PC-3 (cell line): Measurements from ENCODE around the gene IL7R. TPM values are rescaled to one million over a fixed set of nuclear protein-coding genes. Genes with fewer than 3 reads are reported as not detected.
A peak's percentile ranks its signal among the peaks of the same experiment; 100 is the strongest.

Source experiments
- ATAC-seq: fragments of 200-7000 bp; cut with Tn5 transposase; 2 replicates; pipeline ENCODE4 v1.9.1; 2020; ENCODE audit warnings: mild to moderate bottlenecking, moderate library complexity
- BruUV-seq: library from RNA; stranded (reverse); fragments of 400-500 nt; replicated peaks from 2 replicates; lab custom pipeline; 2021; lab: Mats Ljungman, UMichigan
- CTCF ChIA-PET: fragments of 300-600 bp; sonication (Branson Sonifier 250); formaldehyde crosslinking; loops from one replicate; lab custom pipeline; 2022; ENCODE audit warnings: antibody characterized with exemption; lab: Charles Lee
- POLR2A ChIA-PET: fragments of 300-600 bp; sonication (Branson Sonifier 250); formaldehyde crosslinking; loops from one replicate; lab custom pipeline; 2022; ENCODE audit warnings: antibody characterized with exemption; ENCODE audit not compliant: unreplicated experiment; lab: Charles Lee
- DNase-seq: peaks from one replicate; pipeline ENCODE4 v3.0.0-alpha.2; 2015
- H2AFZ ChIP-seq: fragments of 300-600 bp; sonication (generic); 2 replicates; pipeline ENCODE4 v1.6.0; 2016; ENCODE audit warnings: antibody characterized with exemption, low read length
- H3F3A ChIP-seq: fragments of 300-600 bp; sonication (generic); one replicate; pipeline ENCODE4 v1.6.0; 2017; ENCODE audit warnings: antibody characterized with exemption, low read length, control low read depth, mild to moderate bottlenecking; ENCODE audit not compliant: unreplicated experiment
- H3K27ac ChIP-seq: fragments of 300-600 bp; sonication (generic); 2 replicates; pipeline ENCODE4 v1.5.1; 2016; ENCODE audit warnings: mild to moderate bottlenecking, low read length
- H3K27me3 ChIP-seq: fragments of 300-600 bp; sonication (generic); 2 replicates; pipeline ENCODE4 v1.6.1; 2016; ENCODE audit warnings: low read length, mixed read lengths
- H3K36me3 ChIP-seq: fragments of 300-600 bp; sonication (generic); 2 replicates; pipeline ENCODE4 v1.6.1; 2016; ENCODE audit warnings: low read depth, mixed run types, low read length, mixed read lengths
- H3K4me1 ChIP-seq: fragments of 300-600 bp; sonication (generic); 2 replicates; pipeline ENCODE4 v1.5.1; 2016; ENCODE audit warnings: low read length; ENCODE audit not compliant: insufficient read depth
- H3K4me2 ChIP-seq: fragments of 300-600 bp; sonication (generic); 2 replicates; pipeline ENCODE4 v1.6.0; 2016; ENCODE audit warnings: low read length
- H3K4me3 ChIP-seq: fragments of 300-600 bp; sonication (generic); 2 replicates; pipeline ENCODE4 v1.5.1; 2016; ENCODE audit warnings: mild to moderate bottlenecking, low read length, mixed read lengths
- H3K79me2 ChIP-seq: fragments of 300-600 bp; sonication (generic); 2 replicates; pipeline ENCODE4 v1.6.1; 2017; ENCODE audit warnings: low read length, mixed read lengths
- H3K9ac ChIP-seq: fragments of 300-600 bp; sonication (generic); 2 replicates; pipeline ENCODE4 v1.6.0; 2016; ENCODE audit warnings: mild to moderate bottlenecking, low read length
- H3K9me2 ChIP-seq: fragments of 300-600 bp; sonication (generic); replicated peaks from 2 replicates; pipeline ENCODE4 v1.6.1; 2016; ENCODE audit warnings: mixed run types, low read length, mixed read lengths
- H3K9me3 ChIP-seq: fragments of 300-600 bp; sonication (generic); 2 replicates; pipeline ENCODE4 v1.6.1; 2016; ENCODE audit warnings: low read length, mixed read lengths
- H4K20me1 ChIP-seq: fragments of 300-600 bp; sonication (generic); 2 replicates; pipeline ENCODE4 v1.6.1; 2016; ENCODE audit warnings: low read length, mixed read lengths
- CTCF ChIP-seq: fragments of 300-600 bp; sonication (generic); conservative IDR thresholded peaks from 2 replicates; pipeline ENCODE4 v1.5.1; 2017; ENCODE audit warnings: antibody characterized with exemption, low read depth, mild to moderate bottlenecking, low read length
- EZH2 ChIP-seq: fragments of 300-600 bp; sonication (generic); IDR thresholded peaks from one replicate; pipeline ENCODE4 v1.6.1; 2017; ENCODE audit warnings: antibody characterized with exemption, mild to moderate bottlenecking, low read length; ENCODE audit not compliant: unreplicated experiment
- EZH2phosphoT487 ChIP-seq: fragments of 300-600 bp; sonication (generic); IDR thresholded peaks from 2 replicates; pipeline ENCODE4 v1.6.1; 2018; ENCODE audit warnings: mild to moderate bottlenecking, antibody characterized with exemption, low read length, borderline replicate concordance
- intact Hi-C: fragments of 100-400 bp; cut with micrococcal nuclease; formaldehyde crosslinking; loops from 2 replicates; pipeline ENCODE4 v1.9.0; 2023
- total RNA-seq: library from RNA; depleted of rRNA; stranded (reverse); fragments of >200 nt; gene quantifications from 2 replicates; pipeline ENCODE4 v1.2.3, GENCODE V29; 2014

IL7R gene
- total RNA-seq, 1 experiment from 2014 or later = 7.4 TPM

- ATAC-seq (no peak), DNase-seq (peak; percentile 55)
- BruUV-seq = no TSS peak
- peak overlapping the region; percentile 36; the same call in 1 of the 2 replicates for H3K4me3 ChIP-seq
- POLR2A ChIA-PET = interaction anchor here (0.6 to 0.7 kb wide), 3 partner anchors 11 to 332 kb away, joined by 3 to 7 read pairs (median 4); no protein-coding TSS in a partner anchor
- H3K27ac ChIP-seq = peak overlapping the region; percentile 91
- H3K36me3 ChIP-seq = 0 out of 2 replicates have a peak, but pooled peaks cover 12% of the 10 kb centered on the region
- H3K9me2 ChIP-seq = no peaks in the 10 kb centered on the region
- H3F3A ChIP-seq = peaks cover 7% of the 10 kb centered on the region
- H3K9me3 ChIP-seq = no peaks in the 10 kb centered on the region
- TF ChIP-seq EZH2phosphoT487 (no peak), CTCF (no peak), EZH2 (no peak)
- H3K27me3 ChIP-seq = no peaks in the 10 kb centered on the region
- peaks cover 63% of the 10 kb centered on the region for H3K4me1 ChIP-seq
- intact Hi-C loops = loop anchor here (2.0 to 5.0 kb wide), 4 partner anchors 80 to 242 kb away; partner anchors contain the start of gene SPEF2
- H4K20me1 ChIP-seq = no peaks in the 10 kb centered on the region
- H2AFZ ChIP-seq = peak overlapping the region; percentile 19; the same call in 1 of the 2 replicates
- CTCF ChIA-PET = no interaction called here
- H3K9ac ChIP-seq = peak overlapping the region; percentile 68; the same call in 1 of the 2 replicates
- peaks cover 22% of the 10 kb centered on the region for H3K79me2 ChIP-seq
- peak overlapping the region; percentile 76 for H3K4me2 ChIP-seq
Measured at GRCh38 chr5:35859101-35859661, 2.5 kb downstream of the IL7R start.

- Histone ChIP-seq H3K9me3 (no peaks in the 10 kb centered on the region), H3K27me3 (no peaks in the 10 kb centered on the region), H2AFZ (no peak overlapping the region), H3F3A (peaks cover 4% of the 10 kb centered on the region), H3K79me2 (peaks cover 22% of the 10 kb centered on the region), H3K27ac (no peak overlapping the region), H3K9ac (no peak overlapping the region), H3K9me2 (no peaks in the 10 kb centered on the region), H3K4me1 (peaks cover 50% of the 10 kb centered on the region), H3K4me2 (no peak overlapping the region), H4K20me1 (no peaks in the 10 kb centered on the region), H3K36me3 (0 out of 2 replicates have a peak, but pooled peaks cover 16% of the 10 kb centered on the region), H3K4me3 (no peak overlapping the region)
- DNase-seq (no peak), ATAC-seq (no peak)
- no peak for TF ChIP-seq EZH2phosphoT487
- TF ChIP-seq CTCF = no peak
- no peak for TF ChIP-seq EZH2
- BruUV-seq = no TSS peak
- intact Hi-C loops = no loop called here
- POLR2A ChIA-PET = no interaction called here
- CTCF ChIA-PET = no interaction called here
Measured at GRCh38 chr5:35860686-35861085, 4.0 kb downstream of the IL7R start.

GRCh38 chr5:35861718-35862117, 5.0 kb downstream of the IL7R start:
- Histone ChIP-seq H3K4me2 (no peak overlapping the region), H3K4me1 (peaks cover 40% of the 10 kb centered on the region), H3K9me3 (no peaks in the 10 kb centered on the region), H3K79me2 (peaks cover 22% of the 10 kb centered on the region), H2AFZ (no peak overlapping the region), H3K9ac (no peak overlapping the region), H3K9me2 (no peaks in the 10 kb centered on the region), H3K36me3 (0 out of 2 replicates have a peak, but pooled peaks cover 16% of the 10 kb centered on the region), H3F3A (no peaks in the 10 kb centered on the region), H3K4me3 (no peak overlapping the region), H3K27me3 (no peaks in the 10 kb centered on the region), H4K20me1 (no peaks in the 10 kb centered on the region), H3K27ac (no peak overlapping the region)
- DNase-seq (peak; percentile 6), ATAC-seq (no peak)
- POLR2A ChIA-PET = no interaction called here
- CTCF ChIA-PET = interaction anchor here (1.4 kb wide), 1 partner anchor 63 kb away, joined by 3 read pairs; no protein-coding TSS in a partner anchor
- intact Hi-C loops = no loop called here
- BruUV-seq = no TSS peak
- no peak for TF ChIP-seq EZH2phosphoT487
- TF ChIP-seq EZH2 = no peak
- no peak for TF ChIP-seq CTCF
